Stimulated activated CD8-positive, alpha-beta memory T cell treated with anti-CD3 and anti-CD28 coated beads, Interleukin-4, amount 100 ng/mL, for 1 hour (primary cell): ENCODE data around the gene ATXN1.

Source experiments
- DNase-seq, 2 donors: peaks; one replicate each; pipeline ENCODE4 v3.0.0-alpha.2; 2020; ENCODE audit warnings: low read depth in 2 of 2, low spot score in 1 of 2

ATXN1 gene

GRCh38 chr6:16345449-16346330, 415.6 kb downstream of the ATXN1 start:
- DNase-seq, result no peak

- DNase-seq, result no peak
Observed at GRCh38 chr6:16344756-16345155, 416.5 kb downstream of the ATXN1 start.

DNA sequence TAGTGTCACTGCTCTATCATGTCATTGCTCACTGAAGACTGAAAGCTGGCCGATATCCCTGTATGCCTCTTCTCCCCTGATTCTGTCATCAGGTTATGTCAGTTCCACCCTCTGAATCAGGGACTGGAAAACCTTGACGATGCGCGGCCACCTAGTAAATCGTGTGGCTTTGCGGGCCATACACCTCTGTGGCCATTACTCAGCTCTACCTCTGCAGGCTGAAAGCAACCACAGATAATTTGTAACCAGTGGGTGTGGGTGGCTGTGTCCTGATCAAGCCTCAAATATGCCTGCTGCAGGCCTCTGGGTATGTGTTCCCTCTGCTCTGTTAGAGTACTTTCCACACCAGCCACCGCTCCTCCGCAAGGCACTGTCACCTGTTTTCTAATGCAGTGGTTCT, 417.7 kb downstream of the ATXN1 start:
- no peak for DNase-seq

GRCh38 chr6:16339265-16339587, 422.0 kb downstream of the ATXN1 start:
- DNase-seq, result no peak

- DNase-seq, result no peak
Observed at GRCh38 chr6:16338577-16339264, 422.5 kb downstream of the ATXN1 start.

DNA sequence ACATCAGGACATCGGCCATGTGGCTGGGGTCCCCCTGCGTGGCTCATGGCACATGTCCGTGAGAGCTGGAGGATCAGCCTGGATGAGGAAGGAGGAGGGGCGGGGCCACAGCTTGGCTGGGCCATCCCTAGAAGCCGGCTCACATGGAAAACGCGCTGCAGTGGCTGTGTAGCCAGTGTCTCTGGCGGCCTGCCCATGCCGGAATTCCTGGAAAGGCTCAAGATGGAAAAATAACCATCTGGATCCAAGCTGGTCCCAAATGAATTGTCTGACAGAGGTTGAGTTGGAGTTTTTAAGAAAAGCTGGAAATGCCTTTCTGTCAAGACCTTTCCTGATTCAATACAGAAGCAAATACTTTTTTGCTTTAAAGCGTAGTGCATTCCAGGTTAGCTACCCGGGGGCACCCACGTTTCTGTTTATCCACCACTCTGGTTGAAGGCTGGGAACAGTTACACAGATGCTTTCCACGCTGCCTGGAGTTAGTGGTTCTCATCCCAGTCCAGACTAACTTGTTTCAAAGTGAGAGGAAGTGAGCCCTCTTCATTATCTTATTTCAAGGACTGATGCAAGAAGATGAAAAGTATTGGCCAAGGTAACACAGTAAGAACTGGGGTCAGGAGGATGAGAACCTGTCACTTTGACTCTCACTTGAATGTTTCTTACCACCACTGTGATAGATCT, 423.8 kb downstream of the ATXN1 start:
- no peak for DNase-seq

DNA sequence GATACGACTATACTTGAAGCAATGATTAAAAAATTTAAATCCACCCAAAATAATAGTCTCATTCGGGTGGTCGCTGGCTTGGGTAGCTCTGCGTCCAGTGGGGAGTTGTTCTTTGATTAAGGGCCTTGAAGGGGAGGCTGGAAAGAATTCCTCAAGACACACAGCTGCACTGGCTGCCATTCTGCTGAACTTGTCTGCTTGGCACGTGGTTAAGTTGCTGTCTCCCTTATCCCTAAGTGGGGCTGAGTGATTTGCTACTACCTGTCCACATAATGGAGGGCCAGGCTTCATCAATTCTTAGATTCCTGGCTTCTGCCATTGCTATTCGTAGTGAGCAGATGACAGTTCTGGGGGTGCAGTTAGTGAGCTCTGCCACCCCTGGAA, 424.4 kb downstream of the ATXN1 start:
- DNase-seq, result no peak

- DNase-seq, result no peak
Observed at GRCh38 chr6:16336056-16336818, 425.0 kb downstream of the ATXN1 start.

DNA sequence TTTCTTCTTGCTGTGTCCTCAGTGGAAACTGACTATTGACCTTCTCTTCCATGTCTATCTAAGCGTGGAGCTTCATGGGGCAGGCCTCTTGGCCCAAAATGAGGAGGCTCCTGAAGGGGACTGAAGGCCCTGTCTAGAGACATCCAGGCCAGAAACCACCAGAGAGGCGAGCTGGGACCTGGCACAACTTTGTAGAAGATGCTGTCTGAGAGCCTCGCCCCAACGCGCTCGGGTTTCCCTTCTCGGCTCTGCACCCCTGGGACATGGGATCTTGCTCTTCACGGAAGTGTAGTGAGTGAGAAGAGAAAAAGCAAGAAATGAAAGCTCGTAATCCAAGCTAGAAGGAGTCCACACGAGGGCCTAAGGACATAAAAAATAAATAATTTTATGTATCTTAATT, 426.1 kb downstream of the ATXN1 start:
- no peak for DNase-seq

DNA sequence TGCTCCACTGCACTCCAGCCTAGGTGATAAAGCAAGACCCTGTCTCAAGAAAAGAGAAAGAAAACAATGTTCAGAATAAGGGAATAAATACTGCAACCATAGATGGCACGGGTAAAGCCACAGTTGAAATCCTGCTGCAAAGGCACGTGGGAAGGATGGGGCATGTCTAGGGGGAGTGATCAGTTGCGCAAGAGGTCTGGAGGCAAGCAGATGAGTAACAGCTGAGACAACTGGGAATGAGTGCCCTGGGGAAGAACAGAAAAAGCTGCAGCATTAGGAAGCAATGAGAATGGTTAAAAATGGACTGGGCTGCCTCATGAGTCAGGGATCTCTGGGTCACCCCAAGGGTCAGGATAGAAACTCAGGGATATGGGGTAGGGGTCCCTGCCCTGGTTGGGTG, 426.6 kb downstream of the ATXN1 start:
- no peak for DNase-seq

DNA sequence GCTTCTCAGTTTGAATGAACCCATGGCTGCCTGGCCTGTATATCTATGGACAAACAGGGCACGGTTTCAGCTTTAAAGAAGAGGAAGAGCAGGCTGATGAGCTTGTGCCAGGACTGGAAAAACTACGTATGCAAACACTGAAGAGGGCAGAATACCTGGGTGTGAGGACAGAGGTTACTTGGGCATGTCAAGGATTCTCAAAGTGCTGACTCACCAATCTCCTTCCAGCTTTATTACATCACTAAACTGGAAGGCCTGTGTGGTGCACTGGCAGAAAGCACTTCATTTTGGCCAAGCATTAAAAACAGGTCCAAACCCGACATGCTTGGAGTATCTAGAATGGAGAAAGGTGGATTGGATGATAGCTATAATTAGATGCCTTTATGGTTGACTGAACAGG, 427.7 kb downstream of the ATXN1 start:
- DNase-seq, result no peak

GRCh38 chr6:16332175-16332542, 429.1 kb downstream of the ATXN1 start:
- DNase-seq, result peak; percentile 58 to 68

DNA sequence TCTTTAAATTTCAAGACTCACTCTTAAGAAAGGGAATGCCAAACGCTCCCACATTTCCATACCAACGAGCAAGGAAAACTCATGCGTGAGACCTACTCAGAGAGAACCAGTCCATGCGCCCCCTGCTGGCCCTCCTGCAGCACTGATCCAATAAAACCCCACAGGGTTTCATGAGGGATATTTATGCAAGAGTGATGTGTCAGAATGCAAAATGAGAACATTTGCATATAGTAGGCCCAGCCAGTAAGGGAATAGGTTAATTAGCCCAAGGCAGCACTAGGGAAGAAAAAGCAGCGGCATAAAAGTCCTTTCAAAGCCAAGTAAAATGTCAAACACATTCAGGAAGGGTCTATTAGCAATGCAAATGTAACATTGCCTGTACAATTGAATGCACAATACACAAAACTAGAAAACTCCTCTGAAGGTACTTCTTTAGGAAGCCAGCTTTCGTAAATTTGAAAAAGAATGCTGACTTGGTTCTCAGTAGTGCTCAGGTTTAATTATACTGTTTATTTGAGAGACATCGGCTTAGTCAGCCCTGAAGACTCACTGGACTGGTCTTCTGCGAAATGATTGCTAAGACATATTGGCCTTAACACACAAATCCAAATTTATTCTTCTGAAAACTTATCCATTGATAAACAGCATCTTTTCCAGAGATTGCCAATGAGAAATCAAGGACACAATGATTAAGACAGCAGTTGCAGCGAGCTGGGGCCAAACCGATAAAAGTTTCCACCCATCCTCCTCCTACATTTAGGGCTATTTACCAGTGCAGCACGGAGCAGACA, 429.7 kb downstream of the ATXN1 start:
- peak; percentile 32 to 39 for DNase-seq

DNA sequence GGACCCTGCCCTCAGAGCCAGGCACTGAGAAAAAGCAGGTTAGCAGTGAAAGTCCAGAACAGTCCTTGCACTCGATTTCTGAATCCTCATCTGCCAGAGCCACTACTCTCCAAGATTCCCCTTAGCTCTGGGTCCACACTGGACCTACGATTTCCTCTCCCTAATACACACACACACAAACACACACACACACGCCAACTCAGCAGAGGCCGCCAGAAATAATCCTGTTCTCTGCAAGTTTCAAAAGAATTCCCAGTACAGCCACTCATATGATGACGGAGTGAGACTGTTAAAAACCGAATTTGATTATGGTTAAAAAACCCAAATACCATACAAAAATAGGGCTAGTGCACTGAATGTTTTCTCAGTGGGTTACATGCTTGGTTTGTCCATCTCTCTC, 432.0 kb downstream of the ATXN1 start:
- DNase-seq, result no peak

- DNase-seq, result no peak
Observed at GRCh38 chr6:16327777-16328325, 433.4 kb downstream of the ATXN1 start.

GRCh38 chr6:16326971-16327776, 434.1 kb downstream of the ATXN1 start:
- DNase-seq, result no peak

DNA sequence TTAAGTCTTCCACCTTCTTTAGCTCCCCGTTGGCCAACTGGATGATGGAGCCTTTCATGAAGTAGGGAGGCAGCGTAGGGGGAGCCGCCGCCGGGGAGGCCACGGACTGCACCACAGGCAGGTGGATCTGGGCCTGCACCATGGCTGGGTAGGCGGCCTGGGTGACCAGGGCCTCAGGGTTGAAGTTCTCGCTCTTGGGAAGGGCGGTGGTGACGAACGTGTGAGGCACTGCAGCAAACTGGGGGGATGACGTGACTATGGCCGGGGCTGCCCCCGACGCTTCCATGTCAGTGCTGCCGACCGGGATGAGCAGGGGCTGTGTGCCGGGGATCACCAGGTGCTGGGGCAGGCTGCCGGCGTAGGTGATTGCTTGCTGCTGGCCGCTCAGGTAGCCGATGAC, 434.7 kb downstream of the ATXN1 start:
- no peak for DNase-seq

DNA sequence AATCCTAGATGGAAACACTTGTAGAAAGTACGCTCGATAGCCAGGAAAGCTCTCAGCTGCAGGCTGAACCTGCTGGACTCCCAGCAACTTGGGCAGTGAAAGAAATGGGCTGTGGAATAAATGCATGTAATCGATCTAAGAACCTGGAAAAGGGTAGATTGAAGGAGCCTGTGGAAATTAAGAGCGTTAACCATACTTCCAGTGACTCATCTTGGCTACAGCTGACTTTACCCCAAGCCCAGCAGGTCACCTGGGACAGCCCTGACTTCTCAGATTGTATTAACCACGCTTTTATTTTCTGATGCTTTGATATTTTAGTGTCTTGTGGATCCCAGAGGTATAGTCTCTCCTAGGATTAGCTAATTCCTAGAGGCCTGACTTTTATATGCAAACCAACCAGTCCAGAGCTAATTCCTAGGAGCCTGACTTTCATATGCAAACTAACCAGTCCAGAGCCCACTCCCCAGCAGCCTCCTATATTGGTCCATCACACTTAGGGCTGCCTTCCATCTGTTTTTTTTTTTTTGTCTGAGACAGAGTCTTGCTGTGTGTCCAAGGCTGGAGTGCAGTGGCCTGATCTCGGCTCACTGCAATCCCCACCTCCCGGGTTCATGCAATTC, 436.5 kb downstream of the ATXN1 start:
- no peak for DNase-seq

DNA sequence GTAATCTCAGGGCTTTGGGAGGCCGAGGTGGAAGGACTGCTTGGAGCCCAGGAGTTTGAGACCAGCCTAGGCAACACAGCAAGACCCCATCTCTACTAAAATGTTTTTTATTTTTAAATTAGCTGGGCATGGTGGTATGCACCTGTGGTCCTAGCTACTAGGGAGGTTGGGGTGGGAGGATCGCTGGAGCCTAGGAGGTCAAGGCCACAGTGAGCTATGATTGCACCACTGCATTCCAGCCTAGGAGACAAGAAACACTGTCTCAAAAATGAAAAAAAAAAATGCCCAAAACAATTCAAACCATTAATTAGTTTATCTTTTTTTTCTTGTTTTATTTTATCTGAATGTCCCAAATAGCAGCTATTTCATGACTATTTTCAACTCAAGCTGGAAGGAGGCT, 437.1 kb downstream of the ATXN1 start:
- no peak for DNase-seq
